WTC11 (cell line): ENCODE measurements around the gene LTBP3. TPM values are rescaled to one million over a fixed set of nuclear protein-coding genes. Genes with fewer than 3 reads are reported as not detected.
A peak's percentile ranks its signal among the peaks of the same experiment; 100 is the strongest.

ENCODE experiments used
- ATAC-seq: fragments of 200-7000 bp; cut with Tn5 transposase; 2 replicates; pipeline ENCODE4 v1.10.0; 2021; ENCODE audit warnings: mild to moderate bottlenecking, moderate library complexity
- CTCF ChIA-PET: fragments of 300-600 bp; sonication (Branson Sonifier 250); formaldehyde crosslinking; loops from one replicate; lab custom pipeline; 2021; ENCODE audit warnings: antibody characterized with exemption; lab: Charles Lee
- POLR2A ChIA-PET: fragments of 350-600 bp; sonication (Branson Sonifier 250); formaldehyde crosslinking; loops from one replicate; lab custom pipeline; 2021; ENCODE audit warnings: antibody characterized with exemption; lab: Charles Lee
- DNase-seq: peaks from one replicate; pipeline ENCODE4 v3.0.0; 2021; ENCODE audit warnings: low spot score
- H3K27ac Mint-ChIP-seq: 2 replicates; pipeline ENCODE4 v1.8.0; 2021; ENCODE audit warnings: mixed read lengths
- H3K27me3 Mint-ChIP-seq: 2 replicates; pipeline ENCODE4 v1.8.0; 2021; ENCODE audit warnings: low read depth, mild to moderate bottlenecking, moderate library complexity, mixed read lengths
- H3K36me3 Mint-ChIP-seq: 2 replicates; pipeline ENCODE4 v1.8.0; 2021; ENCODE audit warnings: mixed read lengths
- H3K4me1 Mint-ChIP-seq: 2 replicates; pipeline ENCODE4 v1.8.0; 2022; ENCODE audit warnings: mixed read lengths
- H3K4me3 Mint-ChIP-seq: 2 replicates; pipeline ENCODE4 v1.8.0; 2021; ENCODE audit warnings: mild to moderate bottlenecking, moderate library complexity, mixed read lengths
- H3K9me3 Mint-ChIP-seq: 2 replicates; pipeline ENCODE4 v1.8.0; 2021; ENCODE audit warnings: mixed read lengths
- AR ChIP-seq: fragments of 250-450 bp; sonication (Bioruptor Pico); IDR thresholded peaks from 2 replicates; pipeline ENCODE4 v1.9.0; 2021; ENCODE audit warnings: mild to moderate bottlenecking
- ETV6 ChIP-seq: sonication (generic); formaldehyde crosslinking; IDR thresholded peaks from 2 replicates; pipeline ENCODE4 v1.8.1; 2022; ENCODE audit warnings: mild to moderate bottlenecking, missing genetic modification reagents
- FOXP1 ChIP-seq: sonication (generic); formaldehyde crosslinking; IDR thresholded peaks from 2 replicates; pipeline ENCODE4 v1.8.0; 2022; ENCODE audit warnings: missing genetic modification reagents, mild to moderate bottlenecking, moderate library complexity, borderline replicate concordance
- HMGA2 ChIP-seq: fragments of 250-450 bp; sonication (Bioruptor Pico); IDR thresholded peaks from 2 replicates; pipeline ENCODE4 v1.4.0; 2021; ENCODE audit warnings: mild to moderate bottlenecking, moderate library complexity
- KAT7 ChIP-seq: sonication (generic); formaldehyde crosslinking; IDR thresholded peaks from 2 replicates; pipeline ENCODE4 v1.8.1; 2023; ENCODE audit warnings: missing genetic modification reagents, mild to moderate bottlenecking, borderline replicate concordance
- MAX ChIP-seq: sonication (generic); formaldehyde crosslinking; IDR thresholded peaks from 2 replicates; pipeline ENCODE4 v1.8.0; 2022; ENCODE audit warnings: mild to moderate bottlenecking, missing genetic modification reagents
- NFYB ChIP-seq: sonication (generic); formaldehyde crosslinking; conservative IDR thresholded peaks from 2 replicates; pipeline ENCODE4 v1.8.0; 2022; ENCODE audit warnings: low read depth, missing genetic modification reagents
- NR2C2 ChIP-seq: sonication (generic); formaldehyde crosslinking; IDR thresholded peaks from 2 replicates; pipeline ENCODE4 v1.8.0; 2022; ENCODE audit warnings: mild to moderate bottlenecking, missing genetic modification reagents
- SMAD3 ChIP-seq: sonication (generic); formaldehyde crosslinking; IDR thresholded peaks from 2 replicates; pipeline ENCODE4 v1.8.0; 2022; ENCODE audit warnings: missing genetic modification reagents, mild to moderate bottlenecking, borderline replicate concordance
- TP53 ChIP-seq: sonication (generic); formaldehyde crosslinking; IDR thresholded peaks from 2 replicates; pipeline ENCODE4 v1.8.1; 2023; ENCODE audit warnings: mild to moderate bottlenecking, missing genetic modification reagents
- ZBTB21 ChIP-seq: sonication (generic); formaldehyde crosslinking; IDR thresholded peaks from 2 replicates; pipeline ENCODE4 v1.8.1; 2023; ENCODE audit warnings: mild to moderate bottlenecking, missing genetic modification reagents, borderline replicate concordance
- ZNF396 ChIP-seq: fragments of 250-450 bp; sonication (Bioruptor Pico); IDR thresholded peaks from 2 replicates; pipeline ENCODE4 v1.8.0; 2021; ENCODE audit warnings: mild to moderate bottlenecking, moderate library complexity, borderline replicate concordance
- total RNA-seq: library from RNA; stranded (reverse); gene quantifications from 3 replicates; pipeline ENCODE4 v1.2.3, GENCODE V29; 2021
- TF ChIP-seq, protein P1 (sequence below): sonication (generic); formaldehyde crosslinking; IDR thresholded peaks from 2 replicates; pipeline ENCODE4 v1.8.1; 2023; ENCODE audit warnings: mild to moderate bottlenecking, moderate library complexity, missing genetic modification reagents
- TF ChIP-seq, protein P2 (sequence below): sonication (generic); formaldehyde crosslinking; IDR thresholded peaks from 2 replicates; pipeline ENCODE4 v1.8.1; 2023; ENCODE audit warnings: mild to moderate bottlenecking, missing genetic modification reagents

LTBP3 gene
- total RNA-seq, 1 experiment from 2014 or later: 20.7 TPM

DNA sequence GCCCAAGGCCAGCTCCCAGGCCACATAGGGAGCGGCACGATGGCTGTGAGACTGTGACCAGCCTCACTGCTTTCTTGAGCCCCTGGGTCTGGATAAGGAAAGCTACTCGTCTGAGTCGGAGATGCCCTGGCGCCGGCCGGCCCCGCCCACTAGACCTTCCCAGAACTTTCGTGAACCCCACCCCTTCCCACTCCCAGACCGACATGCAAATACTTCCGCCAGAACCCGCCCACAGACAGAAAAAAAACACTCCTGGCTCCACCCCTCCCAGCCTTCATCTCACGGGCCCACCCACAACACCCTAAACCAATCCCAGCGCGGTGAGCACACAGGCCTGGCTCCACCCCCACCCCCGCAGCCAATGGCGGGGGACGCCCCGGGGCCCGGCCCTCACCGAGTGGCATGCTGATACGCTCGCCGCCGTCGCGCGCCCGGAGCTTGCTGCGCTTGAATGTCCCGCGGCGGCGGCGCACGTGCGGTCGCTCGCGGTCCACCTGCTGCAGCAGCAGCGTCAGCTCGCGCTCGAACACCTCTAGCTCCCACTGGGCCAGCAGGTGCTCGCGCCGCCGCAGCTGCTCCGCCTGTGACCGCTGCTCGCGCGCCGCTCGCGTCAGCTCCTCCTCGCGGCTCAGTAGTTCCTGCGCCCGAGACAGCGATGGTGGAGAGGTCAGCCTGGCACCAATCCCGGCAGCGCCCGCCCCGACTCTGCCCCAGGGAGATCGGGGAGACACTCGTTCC, 48.9 kb upstream of the LTBP3 start (continued):
- TF ChIP-seq MAX (CRISPR knock-in tag): peak; percentile 100
- peak; percentile 71 for TF ChIP-seq NFYB (CRISPR knock-in tag)
- peak; percentile 98 for TF ChIP-seq SMAD3 (CRISPR knock-in tag)
- TF ChIP-seq, protein P1, sequence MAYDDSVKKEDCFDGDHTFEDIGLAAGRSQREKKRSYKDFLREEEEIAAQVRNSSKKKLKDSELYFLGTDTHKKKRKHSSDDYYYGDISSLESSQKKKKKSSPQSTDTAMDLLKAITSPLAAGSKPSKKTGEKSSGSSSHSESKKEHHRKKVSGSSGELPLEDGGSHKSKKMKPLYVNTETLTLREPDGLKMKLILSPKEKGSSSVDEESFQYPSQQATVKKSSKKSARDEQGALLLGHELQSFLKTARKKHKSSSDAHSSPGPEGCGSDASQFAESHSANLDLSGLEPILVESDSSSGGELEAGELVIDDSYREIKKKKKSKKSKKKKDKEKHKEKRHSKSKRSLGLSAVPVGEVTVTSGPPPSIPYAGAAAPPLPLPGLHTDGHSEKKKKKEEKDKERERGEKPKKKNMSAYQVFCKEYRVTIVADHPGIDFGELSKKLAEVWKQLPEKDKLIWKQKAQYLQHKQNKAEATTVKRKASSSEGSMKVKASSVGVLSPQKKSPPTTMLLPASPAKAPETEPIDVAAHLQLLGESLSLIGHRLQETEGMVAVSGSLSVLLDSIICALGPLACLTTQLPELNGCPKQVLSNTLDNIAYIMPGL: peak; percentile 86

- no peak for ATAC-seq
- Mint-ChIP-seq H3K36me3 (peaks cover 7% of the 10 kb centered on the region), H3K27me3 (peaks cover 8% of the 10 kb centered on the region; the same call in 1 of the 2 replicates), H3K4me3 (no peak overlapping the region), H3K4me1 (peaks cover 16% of the 10 kb centered on the region), H3K27ac (no peak overlapping the region), H3K9me3 (no peaks in the 10 kb centered on the region)
- TF ChIP-seq TP53 (no peak), ZNF396 (CRISPR knock-in tag) (no peak), AR (CRISPR knock-in tag) (no peak)
- ChIA-PET POLR2A (no interaction called here), CTCF (interaction anchor here (0.6 to 16.2 kb wide), 4 partner anchors 13 to 189 kb away, joined by 3 to 311 read pairs (median 6); partner anchors contain the start of gene KCNK7)
- DNase-seq: no peak
These were observed 46.1 kb upstream of the LTBP3 start for GRCh38 chr11:65604258-65604657.

DNA sequence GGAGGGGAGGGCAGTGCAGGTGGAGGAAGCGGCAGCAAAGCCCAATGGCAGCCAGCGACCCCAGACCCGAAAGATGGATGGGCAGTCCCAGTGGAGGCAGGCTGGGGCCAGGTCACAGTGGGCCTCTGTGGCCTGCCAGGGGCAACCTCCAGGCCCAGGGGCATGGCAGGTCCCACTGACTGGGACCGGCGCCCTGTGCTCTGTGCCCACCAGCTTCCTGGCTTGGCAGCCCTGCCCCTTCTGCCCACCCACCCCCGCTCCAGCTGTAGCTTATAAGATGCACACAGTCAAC, 41.7 kb upstream of the LTBP3 start:
- Mint-ChIP-seq H3K9me3 (no peaks in the 10 kb centered on the region), H3K4me1 (no peaks in the 10 kb centered on the region), H3K4me3 (no peak overlapping the region), H3K36me3 (peaks cover 8% of the 10 kb centered on the region; the same call in 1 of the 2 replicates), H3K27ac (no peak overlapping the region), H3K27me3 (peaks cover 10% of the 10 kb centered on the region; the same call in 1 of the 2 replicates)
- CTCF ChIA-PET: interaction anchor here (1.5 to 16.2 kb wide), 2 partner anchors 9 to 59 kb away, joined by 5 to 311 read pairs; partner anchors contain the start of gene KCNK7
- no peak for DNase-seq
- ATAC-seq: no peak
- POLR2A ChIA-PET: no interaction called here
- TF ChIP-seq NR2C2 (CRISPR knock-in tag) (no peak), FOXP1 (no peak), ZBTB21 (no peak), KAT7 (CRISPR knock-in tag) (no peak), ETV6 (CRISPR knock-in tag) (no peak), HMGA2 (CRISPR knock-in tag) (no peak)
- TF ChIP-seq, protein P2, sequence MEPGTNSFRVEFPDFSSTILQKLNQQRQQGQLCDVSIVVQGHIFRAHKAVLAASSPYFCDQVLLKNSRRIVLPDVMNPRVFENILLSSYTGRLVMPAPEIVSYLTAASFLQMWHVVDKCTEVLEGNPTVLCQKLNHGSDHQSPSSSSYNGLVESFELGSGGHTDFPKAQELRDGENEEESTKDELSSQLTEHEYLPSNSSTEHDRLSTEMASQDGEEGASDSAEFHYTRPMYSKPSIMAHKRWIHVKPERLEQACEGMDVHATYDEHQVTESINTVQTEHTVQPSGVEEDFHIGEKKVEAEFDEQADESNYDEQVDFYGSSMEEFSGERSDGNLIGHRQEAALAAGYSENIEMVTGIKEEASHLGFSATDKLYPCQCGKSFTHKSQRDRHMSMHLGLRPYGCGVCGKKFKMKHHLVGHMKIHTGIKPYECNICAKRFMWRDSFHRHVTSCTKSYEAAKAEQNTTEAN (CRISPR knock-in tag): no peak
